Heart right ventricle (tissue), 16 donors: Measurements from ENCODE around the gene SCRN1. TPM values are rescaled to one million over a fixed set of nuclear protein-coding genes. Genes with fewer than 3 reads are reported as not detected.

Experiments used
- ATAC-seq, 8 donors: fragments of 200-7000 bp; cut with Tn5 transposase; one replicate each; pipeline ENCODE4 v1.9.1; 2020; ENCODE audit warnings: mild to moderate bottlenecking in 8 of 8, moderate library complexity in 8 of 8, moderate number of reproducible peaks in 1 of 8
- DNase-seq, 2 donors: peaks; one replicate each; pipeline ENCODE4 v3.0.0-alpha.2; 2020
- H3K27ac ChIP-seq, 10 donors: fragments of 200-600 bp; sonication (generic) in 2 of 10; one replicate each; pipeline versions ENCODE4 v1.5.0 to v1.8.0; 2020 to 2022; ENCODE audit warnings: mild to moderate bottlenecking in 3 of 10
- H3K27me3 ChIP-seq, 7 donors: fragments of 200-600 bp; one replicate each; pipeline ENCODE4 v1.8.0; 2021 to 2022; ENCODE audit warnings: mild to moderate bottlenecking in 2 of 7
- H3K36me3 ChIP-seq, 9 donors: fragments of 200-600 bp; sonication (generic) in 1 of 9; one replicate each; pipeline versions ENCODE4 v1.5.0 to v1.8.0; 2020 to 2022; ENCODE audit warnings: mild to moderate bottlenecking in 2 of 9
- H3K4me1 ChIP-seq, 9 donors: fragments of 200-600 bp; sonication (generic) in 1 of 9; one replicate each; pipeline versions ENCODE4 v1.5.0 to v1.8.0; 2020 to 2022; ENCODE audit warnings: mild to moderate bottlenecking in 4 of 9
- H3K4me3 ChIP-seq, 10 donors: fragments of 200-600 bp; sonication (generic) in 2 of 10; one replicate each; pipeline versions ENCODE4 v1.5.0 to v1.8.0; 2020 to 2022; ENCODE audit warnings: mild to moderate bottlenecking in 7 of 10, moderate library complexity in 2 of 10
- H3K9me3 ChIP-seq, 11 donors: fragments of 200-600 bp in 10 of 11; sonication (generic) in 2 of 11; one replicate each; pipeline versions ENCODE4 v1.5.0 to v1.8.0; 2013 to 2022; ENCODE audit warnings: mild to moderate bottlenecking in 2 of 11, control low read depth in 1 of 11, moderate library complexity in 1 of 11
- CTCF ChIP-seq, 9 donors: fragments of 200-600 bp; sonication (generic) in 2 of 9; IDR thresholded peaks; one replicate each; pipeline versions ENCODE4 v1.5.0 to v1.8.0; 2021 to 2022; ENCODE audit warnings: antibody characterized with exemption in 9 of 9, mild to moderate bottlenecking in 5 of 9, moderate library complexity in 1 of 9
- WGBS, 2 donors: extraction: QIAGEN DNeasy Blood & Tissue Kit; methylation state at CpG; one replicate each; pipeline ENCODE4 v1.1.7; 2013; ENCODE audit warnings: inconsistent platforms in 1 of 2; 5-methylcytosine and 5-hydroxymethylcytosine counted together
- intact Hi-C, 10 donors: fragments of 100-400 bp; cut with DNase I; formaldehyde crosslinking; loops; one replicate each; pipeline versions ENCODE4 v1.11.1 to v1.14.2; 2022
- polyA plus RNA-seq, 2 donors: library from polyadenylated mRNA; stranded (reverse); fragments of 200-250 nt; gene quantifications; one replicate each; pipeline ENCODE4 v1.2.3, GENCODE V29; 2013
- total RNA-seq, 10 donors: library from RNA; stranded (reverse); fragmentation: NEBNext Ultra II Directional in 3 of 10; extraction: Animal tissue kit (Norgen Biotek cat#: 25700) in 3 of 10; gene quantifications; one replicate each; pipeline versions ENCODE4 v1.2.1 to v1.2.4, GENCODE V29; 2021 to 2023
- donor health status: Arrhythmogenic right ventricular cardiomyopathy.
- donor health status: ischemic (EF 13 %, LVEDD 7.1; RV severe dilation, severe dysfunction).
- donor health status: healthy with polysubstance abuse.
- donor health status: DM: no; HTN: yes; CAD: no.
- donor health status: DM: no; HTN: no; CAD: no.
- donor health status: ischemic (EF 25% LVEDD 6.9; RV normal size, moderate dysfunction).
- donor health status: ischemic (EF 25% LVEDD 5.7; RV mildly dilated, moderate dysfunction).
- donor health status: healthy.
- donor health status: DM: yes; HTN: yes; CAD: no.
- donor health status: Ischemic cardiomyopathy.
- donor health status: ischemic (EF 35%, LVEDD 5.7; RV mildly dilated, moderate dysfunction).
- donor health status: nonischemic (EF 11% LVEDD 7.7; RV severe dilation, severe dysfunction).
- donor health status: DM: yes; HTN: yes; CAD: no.
- donor health status: PGD.
- donor health status: ischemic (EF 29% LVEDD 5.4; RV normal size, mild dysfunction).
- donor health status: nonischemic (EF 23%, LVEDD 6.1; RV moderate dilation, normal function).

The SCRN1 gene
- total and polyA plus RNA-seq, 12 donors = 3.1 to 36.8 (median 20.5) TPM

DNA sequence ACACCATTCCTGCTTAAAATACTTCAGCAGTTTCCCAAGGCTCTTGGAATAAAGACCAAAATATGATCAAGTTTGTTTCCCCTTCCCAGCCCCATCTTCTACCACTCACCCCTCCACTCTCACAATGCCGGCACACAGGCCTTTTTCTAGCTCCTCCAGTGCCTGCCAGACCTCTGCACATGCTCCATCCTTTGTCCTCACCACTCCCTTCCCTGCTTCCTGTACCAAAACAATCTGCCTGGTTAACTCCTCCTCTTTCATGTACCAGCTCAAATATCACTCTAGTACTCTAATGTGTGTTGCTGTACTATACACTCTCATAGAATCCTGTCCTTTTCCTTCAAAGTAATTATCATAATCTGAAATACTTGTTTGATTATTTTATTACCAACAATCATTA, 19.4 kb downstream of the SCRN1 start:
- intact Hi-C loops = no loop called here

DNA sequence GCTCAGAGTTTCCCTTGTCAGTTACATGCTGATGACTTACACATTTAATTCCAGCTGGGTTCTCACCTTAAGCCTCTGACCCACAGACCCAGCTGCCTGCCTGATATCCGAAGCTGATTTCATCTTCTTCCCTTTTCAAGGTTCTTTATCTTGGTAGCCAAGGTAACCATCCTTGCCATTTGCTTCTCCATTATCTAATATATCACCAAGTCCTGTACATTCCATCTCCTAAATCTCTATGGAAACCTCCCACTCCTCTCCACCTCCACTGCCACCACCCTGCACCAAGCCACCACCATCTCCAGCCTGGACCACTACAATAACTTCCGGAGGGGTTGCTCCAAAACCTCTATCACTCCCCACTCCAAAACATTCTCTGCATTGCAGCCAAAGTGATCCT, 19.9 kb downstream of the SCRN1 start:
- WGBS, 2 donors = 82 to 85% methylated on average over 2 of the region's 2 CpGs
- H3K4me1 ChIP-seq = peaks cover 0 to 8% (median 0%) of the 10 kb centered on the region in 9 donors
- H3K27ac ChIP-seq = no peak overlapping the region
- no peak overlapping the region for H3K4me3 ChIP-seq
- intact Hi-C loops = no loop called here
- no peak for ATAC-seq
- H3K27me3 ChIP-seq = no peaks in the 10 kb centered on the region
- DNase-seq = no peak
- H3K36me3 ChIP-seq = peaks cover 0 to 22% (median 0%) of the 10 kb centered on the region in 9 donors
- H3K9me3 ChIP-seq = no peaks in the 10 kb centered on the region
- no peak for TF ChIP-seq CTCF (IDR thresholded peaks at IDR 0.05)

More for the DNA sequence above, 19.4 kb downstream of the SCRN1 start:
- no peak overlapping the region for H3K4me3 ChIP-seq
- WGBS, 2 donors = 39 to 67% methylated on average over 1 of the region's 1 CpG
- ATAC-seq (no peak), DNase-seq (no peak)
- H3K36me3 ChIP-seq = peaks cover 0 to 21% (median 0%) of the 10 kb centered on the region in 9 donors
- no peak overlapping the region for H3K27ac ChIP-seq
- no peak for TF ChIP-seq CTCF (IDR thresholded peaks at IDR 0.05)
- H3K9me3 ChIP-seq = no peaks in the 10 kb centered on the region
- peaks cover 0 to 8% (median 0%) of the 10 kb centered on the region in 9 donors for H3K4me1 ChIP-seq
- H3K27me3 ChIP-seq = no peaks in the 10 kb centered on the region

DNA sequence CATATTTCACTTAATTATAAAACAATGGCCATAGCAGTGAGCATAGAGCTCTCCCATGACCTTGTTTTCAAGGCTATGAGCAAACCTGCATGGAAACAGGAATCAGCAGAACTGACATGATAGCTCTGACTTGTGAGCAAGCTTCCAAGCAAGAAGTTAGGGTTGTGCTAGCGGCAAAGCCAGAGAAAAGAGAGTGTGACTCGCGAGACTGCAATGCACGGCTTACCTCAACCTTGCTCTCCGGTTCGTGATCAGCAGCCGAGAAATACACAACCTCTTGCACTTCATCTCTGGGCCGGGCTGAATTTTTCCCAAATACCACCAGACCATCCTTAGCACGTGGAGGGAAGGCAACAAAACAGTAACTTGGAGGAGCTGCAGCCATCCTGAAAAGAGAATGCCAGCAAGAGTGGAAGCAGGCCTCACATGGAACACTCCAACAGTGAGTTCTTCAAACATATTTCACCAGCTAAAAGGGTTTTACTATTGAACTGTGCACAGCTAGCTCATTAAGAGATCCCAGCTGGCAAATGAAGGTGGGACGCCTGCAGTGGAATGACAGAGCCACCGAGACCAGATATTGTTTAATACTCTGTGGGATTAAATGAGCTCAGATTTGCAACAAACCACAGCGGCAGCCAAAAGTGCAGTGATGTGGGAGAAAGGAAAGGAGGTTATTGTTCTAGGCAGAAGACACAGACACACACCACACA, 20.8 kb downstream of the SCRN1 start:
- intact Hi-C loops = no loop called here
- DNase-seq (no peak), ATAC-seq (no peak)
- H3K4me1 ChIP-seq = peaks cover 0 to 8% (median 0%) of the 10 kb centered on the region in 9 donors
- no peak for TF ChIP-seq CTCF (IDR thresholded peaks at IDR 0.05)
- WGBS, 2 donors = 84 to 85% methylated on average over 12 of the region's 12 CpGs
- no peak overlapping the region for H3K4me3 ChIP-seq
- peaks cover 0 to 22% (median 0%) of the 10 kb centered on the region in 9 donors for H3K36me3 ChIP-seq
- H3K9me3 ChIP-seq = no peaks in the 10 kb centered on the region
- no peak overlapping the region for H3K27ac ChIP-seq
- no peaks in the 10 kb centered on the region for H3K27me3 ChIP-seq

DNA sequence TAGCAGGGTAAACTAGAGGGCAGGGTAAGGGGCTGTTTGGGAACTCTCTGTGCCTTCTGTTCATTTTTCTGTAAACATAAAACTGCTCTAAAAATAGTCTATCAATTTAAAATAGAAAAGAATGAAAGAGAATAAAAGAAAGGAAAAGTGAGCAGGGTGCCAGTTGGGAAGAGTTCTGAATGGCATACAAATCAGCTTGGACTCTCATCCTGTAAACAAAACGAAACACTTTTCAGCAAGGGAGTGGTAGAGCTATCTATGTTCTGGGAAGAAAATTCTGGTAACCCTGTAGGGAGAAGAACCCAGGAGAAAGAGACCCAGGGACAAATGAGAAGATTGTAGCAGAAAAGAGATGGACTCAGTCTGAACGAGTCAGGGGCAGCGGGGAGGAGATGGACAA, 24.6 kb downstream of the SCRN1 start:
- Histone ChIP-seq H3K4me1 (no peaks in the 10 kb centered on the region), H3K27ac (no peak overlapping the region), H3K9me3 (no peaks in the 10 kb centered on the region), H3K4me3 (no peak overlapping the region), H3K27me3 (no peaks in the 10 kb centered on the region), H3K36me3 (peaks cover 0 to 30% (median 0%) of the 10 kb centered on the region in 9 donors)
- ATAC-seq (no peak), DNase-seq (no peak)
- WGBS, 2 donors = 82 to 89% methylated on average over 3 of the region's 3 CpGs
- intact Hi-C loops = no loop called here
- no peak for TF ChIP-seq CTCF (IDR thresholded peaks at IDR 0.05)
